ENCODE data around the gene XDH.
A peak's percentile ranks its signal among the peaks of the same experiment; 100 is the strongest.

The XDH gene
- 0 reads per million in 2 donors for total RNA-seq

DNA sequence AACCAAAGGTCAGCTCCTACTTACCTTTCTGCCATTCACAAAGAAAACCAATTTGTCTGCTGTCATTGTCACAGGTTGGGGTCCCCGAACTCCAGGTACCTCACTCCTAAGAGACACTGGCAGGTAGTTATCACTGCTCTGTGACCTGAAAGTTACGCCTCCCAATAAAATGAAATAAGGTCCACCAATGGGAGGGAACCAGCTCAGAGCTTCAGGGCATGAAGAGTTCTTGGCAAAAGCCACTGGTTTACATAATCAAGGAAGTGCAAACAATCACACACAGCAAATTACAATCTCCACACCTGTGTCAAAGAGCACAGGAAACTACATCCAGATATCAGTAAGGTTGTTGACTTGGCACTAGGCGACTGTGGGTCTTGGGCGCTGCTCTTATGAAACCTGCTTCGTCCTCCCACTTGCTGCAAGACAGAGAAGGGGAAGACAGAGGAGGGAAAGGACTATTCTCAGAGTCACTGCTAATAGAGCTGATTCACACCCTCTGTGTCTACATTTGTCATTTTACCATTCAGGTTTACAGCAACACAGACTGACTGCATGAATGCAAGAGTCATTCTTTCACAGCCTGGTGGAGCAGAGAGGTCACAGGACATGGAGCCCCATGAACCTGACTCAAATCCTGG lies at the start of gene XDH:
XDH (minus strand) TSS at position 142 of the 641 bp plus-strand sequence; CDS start at position 66, 76 bp downstream.
- DNase-seq = no peak

DNA sequence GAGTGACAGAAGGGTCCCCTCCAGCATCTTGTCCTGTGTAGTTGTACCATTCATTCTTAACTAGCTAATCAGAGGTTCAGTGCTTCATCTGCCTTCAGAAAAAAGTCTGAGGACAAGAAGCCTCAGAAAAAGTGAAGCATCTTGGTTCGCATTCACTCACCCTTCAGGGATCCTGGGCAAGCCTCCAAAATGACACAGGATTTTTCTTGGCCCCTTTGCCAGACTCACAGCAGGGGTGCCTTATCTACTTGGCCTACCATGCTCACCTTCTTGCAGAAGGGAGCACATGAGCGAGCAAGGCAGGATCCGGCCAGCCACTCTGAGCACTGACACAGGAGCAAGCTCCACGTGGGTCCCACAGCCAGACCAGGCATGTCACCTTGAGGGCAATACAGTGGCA lies 43.1 kb upstream of the XDH start:
- no peak for DNase-seq

DNA sequence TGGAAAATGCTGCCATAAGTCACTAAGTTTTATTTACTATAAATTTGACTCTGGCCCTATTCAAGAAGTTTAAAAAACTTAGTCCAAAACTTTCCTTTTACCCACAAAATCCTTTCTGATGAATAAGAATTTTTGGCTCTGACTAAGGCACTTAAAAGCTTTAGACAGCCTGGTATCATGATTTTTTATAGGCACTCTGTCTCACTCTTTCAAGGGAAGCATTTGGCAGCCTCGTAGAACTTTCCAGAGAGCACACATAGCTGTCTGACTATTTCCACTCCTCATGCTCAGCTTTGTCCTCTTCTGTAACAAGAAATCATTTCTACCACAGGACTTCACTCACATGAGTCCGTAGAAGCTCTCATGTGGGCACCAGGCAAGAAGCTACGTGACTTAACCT lies 32.3 kb upstream of the XDH start:
- DNase-seq = no peak

DNA sequence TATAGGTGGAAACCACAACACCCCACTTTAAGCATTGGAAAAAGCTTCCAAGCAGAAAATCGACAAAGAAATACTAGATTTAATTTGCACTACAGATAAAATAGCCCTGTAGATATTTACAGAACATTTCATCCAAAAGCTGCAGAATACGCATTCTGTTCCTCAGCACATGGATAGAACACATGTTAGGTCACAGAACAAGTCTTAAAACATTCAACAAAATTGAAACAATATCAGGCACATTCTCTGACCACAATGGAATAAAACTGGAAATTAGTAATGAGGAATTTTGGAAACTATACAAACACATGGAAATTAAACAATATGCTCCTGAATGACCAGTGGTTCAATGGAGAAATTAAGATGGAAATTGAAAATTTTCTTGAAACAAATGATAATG lies 27.8 kb upstream of the XDH start:
- no peak for DNase-seq

DNA sequence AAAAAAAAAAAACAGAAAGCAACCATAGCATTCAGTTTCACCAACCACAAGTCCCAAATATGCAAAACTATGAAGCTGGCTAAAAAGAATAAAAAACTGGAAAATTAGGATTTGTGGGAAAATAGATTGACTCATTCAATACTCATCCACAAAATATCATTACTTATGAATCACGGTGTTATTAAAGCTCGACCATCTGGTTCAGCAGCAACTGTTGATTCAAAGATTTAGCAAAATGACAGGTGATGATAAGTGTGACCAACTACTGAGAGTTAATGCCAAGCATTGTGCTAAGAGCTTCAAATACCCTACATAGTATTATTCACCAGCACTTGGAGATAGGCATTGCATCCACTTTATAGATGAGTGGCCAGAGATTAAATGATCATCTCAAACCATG lies 26.2 kb upstream of the XDH start:
- DNase-seq = no peak

DNA sequence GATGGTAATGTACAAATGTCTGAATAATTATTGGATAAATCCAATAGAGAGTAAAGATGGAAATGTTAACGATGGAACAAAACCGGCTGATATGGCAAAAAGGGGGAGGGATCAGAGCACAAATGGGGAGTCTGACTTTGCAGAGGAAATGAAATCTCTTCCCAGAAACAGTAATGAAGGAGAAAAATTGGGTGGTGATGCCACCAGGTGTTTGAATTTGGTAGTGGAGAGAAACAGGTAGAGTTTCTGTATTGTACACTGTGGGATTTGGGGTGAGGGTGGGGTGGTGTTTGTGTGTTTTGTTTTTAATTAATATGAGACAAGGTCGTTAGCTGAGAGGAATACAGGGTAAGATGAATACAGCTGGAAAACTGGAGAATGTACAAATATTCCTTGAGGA lies 20.4 kb upstream of the XDH start:
- DNase-seq = no peak

DNA sequence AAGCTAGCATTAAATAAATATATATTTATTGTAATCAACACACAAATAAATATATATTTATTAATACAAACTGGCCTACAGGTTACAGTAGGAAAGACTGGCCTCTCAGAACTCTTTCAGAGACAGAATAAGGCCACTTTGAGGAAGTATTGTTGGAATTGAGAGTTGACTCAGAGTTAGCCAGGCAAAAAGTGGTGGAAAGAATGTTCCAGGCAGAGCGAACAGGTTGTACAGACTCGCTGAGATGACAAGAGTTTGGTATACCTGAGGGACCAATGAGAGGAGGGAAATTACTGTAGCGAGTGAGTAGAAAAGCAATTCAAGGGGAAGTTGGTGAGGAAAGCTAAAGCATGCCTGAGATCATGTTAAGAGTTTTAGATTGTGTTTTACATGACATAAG lies 19.0 kb upstream of the XDH start:
- DNase-seq = no peak

DNA sequence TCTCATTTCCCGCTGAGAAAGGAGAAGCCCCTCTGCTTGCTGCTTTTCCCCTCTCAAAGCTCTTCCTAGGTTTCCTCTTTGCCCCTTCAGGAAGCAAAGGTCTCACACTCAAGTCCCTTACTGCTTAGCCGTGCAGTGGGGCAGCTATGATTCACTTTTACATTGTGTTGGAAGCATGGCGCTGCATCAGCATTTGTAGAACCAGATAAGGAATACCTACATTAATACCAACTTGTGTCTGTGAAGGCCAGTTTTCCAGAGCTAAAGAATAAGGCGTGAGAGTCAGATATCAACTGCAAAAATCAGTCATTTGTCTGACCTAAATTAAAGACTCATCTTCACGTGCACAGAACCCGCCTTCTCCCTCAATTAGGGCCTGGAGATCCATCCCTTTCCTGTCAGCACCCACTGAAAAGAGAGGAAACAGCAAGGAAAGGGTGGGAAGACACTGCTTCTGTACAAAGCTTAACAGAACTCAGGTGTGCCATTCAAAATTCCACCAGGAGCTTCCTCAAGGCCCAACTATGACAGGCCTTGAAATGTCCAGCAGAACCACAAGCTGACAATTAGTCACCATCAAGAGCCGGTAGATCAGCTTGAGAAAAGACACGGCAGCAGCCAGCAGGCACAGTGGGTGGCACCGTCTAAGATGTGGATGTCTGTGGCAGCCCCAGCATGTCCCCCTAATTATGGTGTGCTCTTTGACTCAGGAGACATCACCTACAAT lies 16.1 kb upstream of the XDH start:
- no peak for DNase-seq

DNA sequence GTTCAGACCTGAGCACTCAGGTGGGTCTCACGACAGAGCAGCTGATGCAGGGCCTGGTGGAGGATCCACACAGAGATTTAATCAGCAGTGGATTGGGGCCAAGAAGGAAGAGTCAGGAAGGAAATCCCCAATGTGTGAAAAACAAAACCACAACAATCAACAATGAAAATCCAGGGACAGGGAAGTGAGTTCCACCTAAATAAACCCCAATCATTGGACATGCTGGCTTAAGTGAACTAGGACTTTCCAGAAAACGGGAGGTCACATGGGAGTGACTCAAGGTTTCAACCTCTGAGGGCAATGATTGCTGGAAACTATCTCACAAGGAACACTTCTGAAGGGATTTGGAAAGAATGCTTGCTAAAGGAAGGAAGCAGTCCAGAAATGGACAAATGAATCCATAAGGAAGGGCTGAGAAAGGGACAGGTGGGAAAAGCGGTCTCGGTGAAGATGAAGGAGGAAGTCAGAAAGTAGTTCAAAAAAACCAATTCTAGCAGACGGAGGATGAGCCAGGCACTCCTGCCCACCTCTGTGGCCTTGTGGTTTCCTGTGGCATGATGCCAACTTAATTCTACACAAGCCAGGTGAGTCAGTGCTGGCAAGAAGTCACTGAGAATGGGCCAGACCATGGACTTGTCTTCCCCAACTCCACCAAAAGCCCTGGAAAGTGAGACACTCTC lies 15.4 kb upstream of the XDH start:
- DNase-seq = peak; percentile 27

DNA sequence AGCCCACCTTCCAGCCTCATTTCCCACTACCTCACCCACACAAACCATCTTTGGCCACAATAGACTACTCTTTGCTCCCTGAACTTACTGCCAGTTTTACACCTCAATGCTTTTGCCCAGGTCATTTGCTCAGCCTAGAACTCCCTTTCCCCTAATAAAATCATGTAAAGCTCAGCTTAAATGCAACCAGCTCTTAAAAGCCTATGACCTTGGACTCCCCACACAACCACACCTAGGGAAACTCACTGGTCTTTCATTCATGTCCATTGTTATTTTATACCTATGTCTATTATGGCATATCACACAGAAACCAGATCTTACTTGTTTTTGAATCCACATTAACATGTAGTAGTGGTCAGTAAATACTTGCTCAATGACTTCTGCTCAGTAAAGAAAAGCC lies 14.5 kb upstream of the XDH start:
- DNase-seq = no peak

DNA sequence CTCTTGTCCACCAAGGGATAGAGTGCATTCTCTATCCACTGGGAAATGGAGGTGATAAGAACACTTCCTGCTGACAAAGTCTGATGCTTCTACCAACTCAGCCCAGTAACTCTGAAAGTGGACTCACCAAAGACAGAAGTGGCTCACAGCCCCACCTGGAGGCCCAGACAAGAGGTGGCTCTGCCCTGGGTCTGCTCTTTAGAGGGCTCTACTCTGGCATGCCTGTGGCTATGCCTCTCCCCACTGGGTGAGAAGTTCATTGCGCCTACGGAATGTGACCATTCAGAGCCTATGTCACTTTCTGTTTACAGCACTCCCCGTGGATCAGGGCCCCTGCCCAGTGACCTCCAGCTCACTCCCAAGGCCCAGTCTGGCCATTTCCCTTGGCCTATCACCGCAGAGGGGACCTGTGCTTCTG lies 13.5 kb upstream of the XDH start:
- no peak for DNase-seq

DNA sequence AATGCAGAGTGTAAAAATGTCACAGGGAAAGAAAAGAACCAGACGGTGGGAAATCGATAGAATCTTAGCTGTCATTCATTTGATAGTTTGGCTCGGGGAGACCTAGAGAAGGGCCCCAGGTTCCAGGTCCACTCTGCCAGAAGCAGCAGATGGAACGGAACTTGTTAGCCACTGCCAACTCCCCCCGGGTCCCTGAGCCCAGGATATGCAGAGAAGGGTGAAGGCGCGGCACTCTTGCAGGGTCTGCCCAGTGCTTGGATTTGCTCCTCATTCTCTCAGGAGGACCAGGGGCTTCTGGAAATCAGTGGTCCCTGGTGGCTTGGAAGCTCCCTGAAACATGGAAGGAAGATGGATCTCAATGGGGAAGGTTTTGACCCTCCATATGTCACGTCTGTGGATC lies 11.6 kb upstream of the XDH start:
- no peak for DNase-seq

DNA sequence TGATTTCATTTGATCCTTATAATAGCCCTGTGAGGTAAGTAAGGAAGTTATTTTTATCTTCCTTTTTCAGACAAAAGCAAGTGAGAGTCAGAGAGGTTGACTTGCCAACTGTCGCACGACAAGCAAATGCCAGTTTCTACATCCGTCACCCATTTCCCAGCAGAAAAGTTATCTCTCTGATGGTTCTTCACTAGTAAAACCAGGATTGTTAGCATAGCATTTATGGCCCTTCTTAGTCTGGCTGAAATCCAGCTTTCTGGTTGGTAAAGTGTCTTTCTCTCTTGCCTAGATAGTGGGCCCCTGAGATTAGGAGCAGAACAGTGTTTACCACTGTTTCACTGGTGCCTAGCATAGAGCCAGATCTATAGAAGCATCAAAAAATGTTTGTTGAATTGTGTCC lies 7.1 kb upstream of the XDH start:
- DNase-seq = no peak

DNA sequence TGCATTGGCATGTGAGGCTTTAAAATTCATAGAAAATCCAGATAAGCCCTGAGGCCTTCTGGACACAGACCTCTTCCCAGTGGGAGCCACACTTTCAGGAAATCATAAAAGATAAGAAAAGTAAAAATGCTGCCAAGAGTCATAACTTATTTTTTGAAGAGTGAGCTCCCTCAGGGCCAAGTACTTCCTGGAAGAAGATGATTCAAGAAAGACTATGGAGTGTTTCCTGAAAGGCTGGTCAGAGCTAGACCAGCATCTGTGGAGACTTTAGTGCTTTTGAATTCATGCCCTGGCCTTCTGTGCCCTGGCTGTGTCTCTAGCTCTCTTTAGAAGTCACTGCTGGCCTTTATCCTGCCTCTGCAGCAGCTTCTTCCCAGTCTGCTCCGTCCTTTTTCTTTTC lies 6.4 kb upstream of the XDH start:
- DNase-seq = no peak

DNA sequence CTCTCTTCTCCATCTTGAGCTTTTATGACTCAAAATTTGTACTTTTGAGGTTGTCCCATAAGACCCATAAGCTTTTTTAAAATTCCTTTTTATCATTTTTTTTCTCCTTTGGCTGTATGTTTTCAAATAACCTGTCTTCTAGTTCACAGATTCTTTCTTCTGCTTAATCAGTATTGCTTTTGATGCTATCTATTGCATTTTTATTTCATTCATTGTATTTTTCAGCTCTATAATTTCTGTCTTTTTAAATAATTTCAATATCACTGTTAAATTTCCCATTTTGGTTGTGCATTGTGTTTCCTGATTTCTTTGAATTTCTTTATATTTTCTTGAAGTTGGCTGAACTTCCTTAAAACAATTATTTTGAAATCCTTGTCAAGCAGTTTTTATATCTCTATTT lies 4.8 kb upstream of the XDH start:
- DNase-seq = no peak

DNA sequence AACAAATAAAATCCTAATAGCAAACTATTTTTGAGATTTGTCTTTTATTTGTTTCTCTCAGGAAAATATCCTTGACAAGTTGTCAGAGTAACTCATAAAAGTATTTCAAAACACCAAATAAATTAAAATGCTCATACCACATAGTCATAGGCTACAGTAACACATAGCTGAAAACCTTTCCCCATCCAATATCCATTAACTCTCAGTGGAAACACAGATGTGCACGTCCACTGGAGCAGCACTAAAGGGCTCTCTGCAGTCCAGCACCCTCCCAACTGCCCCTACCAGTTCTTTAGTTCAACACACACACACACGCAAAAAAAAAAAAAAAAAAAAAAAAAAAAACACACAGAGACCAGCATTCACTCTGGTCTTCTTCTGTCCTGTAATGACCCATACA lies 879 bp upstream of the XDH start:
- DNase-seq = no peak

DNA sequence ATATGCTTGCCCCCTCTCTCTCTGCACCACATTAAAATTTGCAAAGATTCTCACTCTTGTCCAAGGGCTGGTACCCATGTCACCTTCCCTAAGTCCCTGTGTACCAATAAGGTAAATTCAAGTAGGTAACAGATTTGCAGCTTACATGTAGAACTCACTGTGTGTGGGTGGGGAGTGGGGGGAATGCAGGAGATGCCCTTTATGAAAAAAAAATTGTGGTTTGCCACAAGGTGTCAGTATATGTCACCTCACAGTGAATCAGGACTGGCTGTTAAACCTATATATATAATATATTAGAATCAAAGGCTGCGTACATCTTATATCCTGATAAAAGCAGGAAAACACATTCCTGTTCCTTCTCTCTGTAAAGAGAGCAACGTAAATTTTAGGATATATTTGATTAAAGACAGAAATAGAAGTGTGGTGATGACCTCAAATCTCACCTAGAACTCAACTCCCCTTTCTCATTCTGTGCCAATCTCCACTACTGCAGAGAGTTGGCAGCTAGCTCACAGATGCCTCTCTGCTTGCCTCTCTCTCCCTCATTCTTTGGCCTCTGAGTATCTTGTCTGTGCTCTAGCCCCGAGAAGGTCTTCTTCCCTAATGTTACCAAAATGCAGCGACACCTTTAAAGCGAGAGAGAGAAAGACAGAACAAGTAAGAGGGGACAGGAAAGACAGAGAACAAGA lies 536 bp downstream of the XDH start:
- DNase-seq = no peak

DNA sequence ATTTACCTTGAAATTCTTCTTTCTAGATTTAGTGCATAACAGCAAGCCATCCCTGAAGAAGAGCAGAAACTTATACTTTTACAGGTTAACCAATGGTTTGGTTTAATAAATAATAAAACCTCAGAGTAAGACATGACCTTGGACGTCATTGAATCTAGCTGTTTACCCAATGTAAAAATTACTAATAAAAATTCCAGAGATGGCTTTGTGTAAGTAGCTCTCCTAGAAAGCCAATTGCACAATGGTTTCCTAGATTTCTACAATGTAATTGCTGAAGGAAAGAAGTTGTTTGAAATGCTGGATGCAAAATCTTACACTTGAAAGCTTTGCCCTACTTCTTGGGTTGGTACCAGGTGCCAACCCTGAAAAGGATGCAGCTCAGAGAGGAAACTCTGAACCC lies 1.5 kb downstream of the XDH start:
- DNase-seq = no peak

DNA sequence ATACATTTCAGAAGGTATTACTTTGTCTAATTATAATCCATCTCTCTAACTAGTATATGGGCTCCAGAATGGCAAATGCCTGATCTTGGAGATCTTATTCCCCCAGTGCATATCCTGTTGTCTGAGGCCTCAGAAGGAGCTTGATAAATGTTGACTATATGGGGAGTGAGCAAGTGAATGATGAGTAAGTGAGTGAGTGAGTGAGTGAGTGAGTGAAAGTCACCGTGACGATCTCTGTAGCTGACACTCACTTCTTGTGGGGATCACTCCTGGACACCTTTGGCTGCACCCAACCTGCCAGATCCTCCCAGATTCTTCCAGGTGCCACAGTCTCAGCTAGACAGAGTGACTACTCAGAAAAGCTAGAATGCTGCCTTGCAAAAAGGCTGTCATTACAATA lies 2.8 kb downstream of the XDH start:
- DNase-seq = no peak

DNA sequence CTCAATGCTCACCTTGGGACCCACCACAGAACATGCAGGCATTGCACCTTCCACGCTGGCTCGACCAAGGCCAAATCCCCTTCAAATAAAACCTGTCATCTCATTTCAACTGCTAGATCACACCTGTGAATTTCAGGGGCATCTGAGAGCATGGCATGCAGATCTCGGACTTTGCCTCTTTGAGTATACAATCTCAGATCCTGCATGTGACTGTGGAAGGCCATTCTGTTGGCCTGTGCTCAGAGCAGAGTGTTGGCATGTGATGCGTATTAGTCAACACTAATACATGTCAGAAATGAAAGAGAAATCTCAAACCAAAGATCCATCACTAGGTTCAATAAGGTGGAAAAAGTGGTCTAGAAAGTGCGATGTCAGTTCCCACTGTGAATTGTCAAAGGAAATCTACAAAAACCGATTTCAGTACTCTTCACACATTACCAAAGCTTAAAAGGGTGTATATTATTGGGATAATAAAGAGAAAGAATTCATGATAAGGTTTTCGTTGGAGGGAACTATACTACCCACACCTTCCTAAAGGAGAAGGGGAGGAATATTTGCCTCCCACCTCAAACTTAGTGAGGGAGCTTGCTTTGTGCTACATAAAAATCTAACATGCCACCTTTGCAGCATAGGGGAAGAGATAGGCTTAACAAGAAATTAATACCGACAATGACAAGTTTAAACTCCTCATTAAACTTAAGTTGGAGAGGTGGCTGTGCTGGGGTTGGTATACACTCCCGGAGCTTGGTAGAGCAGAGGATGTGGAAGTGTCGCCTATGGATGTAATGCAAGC lies 7.8 kb downstream of the XDH start:
- no peak for DNase-seq

DNA sequence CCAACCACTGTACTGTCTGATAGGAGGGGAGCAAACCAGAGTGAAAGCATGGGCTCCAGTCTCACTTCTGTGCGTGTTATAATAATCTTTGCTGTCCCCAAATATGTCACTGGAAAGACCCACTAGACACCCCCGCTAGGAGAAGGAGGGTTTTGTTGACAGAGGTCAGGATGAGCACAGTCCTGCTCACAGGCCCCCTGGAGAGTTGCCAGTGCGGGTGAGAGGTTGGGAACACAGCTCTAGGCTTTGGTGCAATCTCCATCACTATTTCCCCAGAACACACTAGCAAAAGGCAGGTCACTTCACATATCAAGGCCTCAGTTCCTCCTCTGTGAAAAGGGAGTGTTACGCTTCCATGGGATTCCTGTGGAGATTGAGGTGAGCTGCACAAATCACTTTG lies 9.7 kb downstream of the XDH start:
- no peak for DNase-seq

DNA sequence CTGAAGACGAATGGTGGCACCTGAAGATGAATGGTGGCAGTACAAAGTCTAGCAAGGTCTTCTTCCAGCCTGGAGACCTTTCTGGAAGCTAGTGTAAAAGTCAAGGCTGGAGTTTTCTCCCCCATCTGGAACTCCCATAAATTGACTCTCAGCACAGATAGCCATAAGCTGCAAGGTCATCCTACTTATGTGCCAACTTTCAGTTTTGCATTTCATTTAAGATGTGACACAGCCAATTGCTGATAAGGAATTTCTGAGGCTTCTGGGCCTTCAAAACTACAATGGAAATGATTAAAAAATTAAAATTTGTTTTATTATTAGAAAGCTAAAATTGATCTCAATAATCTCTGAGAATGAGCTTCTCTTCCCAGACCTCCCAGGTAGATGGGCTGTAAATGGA lies 10.2 kb downstream of the XDH start:
- DNase-seq = no peak

DNA sequence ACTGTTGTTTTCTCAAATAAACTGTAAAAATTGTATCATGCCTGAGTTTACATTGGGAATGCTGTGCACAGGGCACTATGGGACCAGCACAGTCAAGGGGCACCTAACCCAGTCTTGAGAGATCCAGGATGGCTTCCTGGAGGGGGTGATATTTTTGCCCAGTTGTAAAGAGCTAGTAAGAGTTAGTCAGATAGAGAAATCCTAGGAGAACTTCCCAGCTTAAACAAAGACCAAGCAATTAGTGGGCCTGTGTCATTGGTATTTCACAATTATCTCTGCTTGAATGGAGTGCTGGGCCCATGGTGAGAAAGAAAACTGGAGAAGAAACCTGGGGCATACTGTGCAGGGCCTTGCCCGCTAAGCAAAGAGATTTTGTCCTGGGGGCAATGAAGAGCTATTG lies 12.2 kb downstream of the XDH start:
- no peak for DNase-seq

All from T-helper 9 cell (primary cell).